OCI-LY1 (cell line): ENCODE measurements around the gene FOXN1.

Source experiments
- CTCF ChIP-seq: fragments of 200-600 bp; sonication (generic), shearing (Covaris generic); IDR thresholded peaks from 2 replicates; pipeline ENCODE4 v1.5.1; 2017; ENCODE audit warnings: mild to moderate bottlenecking, antibody characterized with exemption, low read length, moderate library complexity, mixed read lengths
- EZH2 ChIP-seq: fragments of 200-600 bp; sonication (generic), shearing (Covaris generic); IDR thresholded peaks from 2 replicates; pipeline ENCODE4 v1.8.0; 2017; ENCODE audit warnings: borderline replicate concordance, mixed run types, mild to moderate bottlenecking, antibody characterized with exemption, low read length, moderate library complexity, mixed read lengths

GRCh38 chr17:28470266-28470913 lies 35.8 kb upstream of the FOXN1 start:
- TF ChIP-seq CTCF (no peak), EZH2 (no peak)
